SK-N-SH (cell line): ENCODE results near the gene RERG. TPM values are rescaled to one million over a fixed set of nuclear protein-coding genes. Genes with fewer than 3 reads are reported as not detected.

ENCODE experiments used
- CTCF ChIA-PET: fragments of 300-600, 350-600 bp; formaldehyde crosslinking; extraction: SDS; loops from one replicate; lab custom pipeline; 2021; lab: Yijun Ruan, JAX
- POLR2A ChIA-PET: fragments of 350-600 bp; sonication (Branson Sonifier 250); formaldehyde crosslinking; extraction: SDS; loops from one replicate; lab custom pipeline; 2020; ENCODE audit warnings: antibody characterized with exemption, inconsistent platforms; lab: Yijun Ruan, JAX
- DNase-seq: peaks from one replicate; pipeline ENCODE4 v3.0.0; 2012
- H2AFZ ChIP-seq: fragments of 200-600 bp; sonication (generic); 2 replicates; pipeline ENCODE4 v1.8.1; 2016; ENCODE audit warnings: antibody characterized with exemption, mild to moderate bottlenecking, low read depth
- H3F3A ChIP-seq: fragments of 200-600 bp; sonication (generic); replicated peaks from 2 replicates; pipeline ENCODE3; 2016; ENCODE audit warnings: antibody characterized with exemption, mild to moderate bottlenecking; ENCODE audit not compliant: insufficient read depth
- H3K27ac ChIP-seq, 2 experiments: fragments of 200-500 bp in 1 of 2; fragments of 200-600 bp in 1 of 2; sonication (Bioruptor generic) in 1 of 2; sonication (generic), shearing (Covaris generic) in 1 of 2; 2 replicates each; pipeline versions ENCODE4 v1.5.1 to v1.6.1; 2014 to 2016; ENCODE audit warnings: low read depth in 2 of 2, inconsistent platforms in 1 of 2, low read length in 1 of 2, mild to moderate bottlenecking in 1 of 2, mixed read lengths in 1 of 2
- H3K27me3 ChIP-seq: fragments of 200-600 bp; sonication (generic), shearing (Covaris generic); 2 replicates; pipeline ENCODE4 v1.6.1; 2016; ENCODE audit warnings: mixed run types; ENCODE audit not compliant: insufficient read depth
- H3K36me3 ChIP-seq, 2 experiments: fragments of 200-500 bp in 1 of 2; fragments of 200-600 bp in 1 of 2; sonication (Bioruptor generic) in 1 of 2; sonication (generic) in 1 of 2; replicated peaks in 1 of 2; 2 replicates each; pipeline versions ENCODE3 to v1.5.1; 2014 to 2016; ENCODE audit warnings: low read length in 1 of 2, mild to moderate bottlenecking in 1 of 2; ENCODE audit not compliant: insufficient read depth in 2 of 2, control insufficient read depth in 1 of 2
- H3K4me1 ChIP-seq, 2 experiments: fragments of 200-500 bp in 1 of 2; fragments of 200-600 bp in 1 of 2; sonication (Bioruptor generic) in 1 of 2; sonication (generic), shearing (Covaris generic) in 1 of 2; 2 replicates each; pipeline versions ENCODE4 v1.5.1 to v1.6.1; 2014 to 2016; ENCODE audit warnings: low read depth in 1 of 2, low read length in 1 of 2, mixed run types in 1 of 2; ENCODE audit not compliant: insufficient read depth in 2 of 2, control insufficient read depth in 1 of 2
- H3K4me2 ChIP-seq: fragments of 200-600 bp; sonication (generic), shearing (Covaris generic); 2 replicates; pipeline ENCODE4 v1.6.1; 2017; ENCODE audit warnings: mixed run types
- H3K4me3 ChIP-seq, 2 experiments: fragments of 200-500 bp in 1 of 2; fragments of 200-600 bp in 1 of 2; sonication (Bioruptor generic) in 1 of 2; sonication (generic), shearing (Covaris generic) in 1 of 2; 2 replicates each; pipeline versions ENCODE4 v1.5.1 to v1.8.1; 2014 to 2016; ENCODE audit warnings: low read depth in 2 of 2, inconsistent platforms in 1 of 2, low read length in 1 of 2, mild to moderate bottlenecking in 1 of 2, mixed read lengths in 1 of 2, moderate library complexity in 1 of 2
- H3K79me2 ChIP-seq: fragments of 200-600 bp; sonication (generic); 2 replicates; pipeline ENCODE4 v1.8.1; 2017; ENCODE audit warnings: mild to moderate bottlenecking; ENCODE audit not compliant: insufficient read depth
- H3K9ac ChIP-seq: fragments of 200-600 bp; sonication (generic); 2 replicates; pipeline ENCODE4 v1.6.1; 2017; ENCODE audit warnings: mixed run types
- H3K9me2 ChIP-seq: fragments of 200-600 bp; sonication (generic); 2 replicates; pipeline ENCODE4 v1.6.1; 2017; ENCODE audit warnings: mixed run types
- H3K9me3 ChIP-seq: fragments of 200-600 bp; sonication (generic); 2 replicates; pipeline ENCODE4 v1.6.1; 2017; ENCODE audit warnings: mixed run types, mild to moderate bottlenecking, moderate library complexity
- H4K20me1 ChIP-seq: fragments of 200-600 bp; sonication (generic); 2 replicates; pipeline ENCODE4 v1.6.1; 2017; ENCODE audit warnings: mild to moderate bottlenecking, mixed run types; ENCODE audit not compliant: insufficient read depth
- CTCF ChIP-seq: fragments of 200-600 bp; sonication (generic); IDR thresholded peaks from 2 replicates; pipeline ENCODE4 v1.6.1; 2017; ENCODE audit warnings: antibody characterized with exemption, mild to moderate bottlenecking, moderate library complexity
- EP300 ChIP-seq, 2 experiments: IDR thresholded peaks; 2 replicates each; pipeline versions ENCODE4 v1.4.0 to v1.6.1; 2012; ENCODE audit warnings: borderline replicate concordance in 1 of 2, low read depth in 1 of 2, low read length in 1 of 2
- EZH2phosphoT487 ChIP-seq: fragments of 200-600 bp; sonication (generic); IDR thresholded peaks from 2 replicates; pipeline ENCODE4 v1.6.1; 2017; ENCODE audit warnings: low read depth, mixed run types, mild to moderate bottlenecking, antibody characterized with exemption, moderate library complexity, borderline replicate concordance
- GABPA ChIP-seq: IDR thresholded peaks from 2 replicates; pipeline ENCODE4 v1.4.0; 2012; ENCODE audit warnings: low read depth, mild to moderate bottlenecking
- MEF2A ChIP-seq: IDR thresholded peaks from 2 replicates; pipeline ENCODE4 v1.4.0; 2012; ENCODE audit warnings: low read depth, borderline replicate concordance
- NFIC ChIP-seq: IDR thresholded peaks from 2 replicates; pipeline ENCODE4 v1.4.0; 2012; ENCODE audit warnings: borderline replicate concordance
- RCOR1 ChIP-seq: fragments of 150-350 bp; IDR thresholded peaks from 2 replicates; pipeline ENCODE4 v1.6.1; 2017; ENCODE audit warnings: antibody characterized with exemption, low read length
- REST ChIP-seq: IDR thresholded peaks from 2 replicates; pipeline ENCODE4 v1.6.1; 2012; ENCODE audit warnings: mild to moderate bottlenecking, low read depth, low read length, moderate library complexity
- RFX5 ChIP-seq: IDR thresholded peaks from 2 replicates; pipeline ENCODE4 v1.6.1; 2012; ENCODE audit warnings: mild to moderate bottlenecking, improper control_type of control experiment, low read length
- TCF12 ChIP-seq: IDR thresholded peaks from 2 replicates; pipeline ENCODE4 v1.4.0; 2012
- ZBTB33 ChIP-seq: IDR thresholded peaks from 2 replicates; pipeline ENCODE4 v1.4.0; 2012; ENCODE audit warnings: low read depth, borderline replicate concordance
- whole genome bisulfite sequencing: methylation state at CpG from one replicate; pipeline ENCODE4 v1.1.6; 2017; ENCODE audit warnings: low lambda C conversion rate; 5-methylcytosine and 5-hydroxymethylcytosine counted together
- polyA plus RNA-seq, 3 experiments: library from polyadenylated mRNA; depleted of rRNA; stranded (reverse); fragments of >200 nt; gene quantifications; 2 replicates each; pipeline ENCODE4 v1.2.3, GENCODE V29; 2012

RERG gene
- polyA plus RNA-seq, 1 of the 3 experiments (the other 2 are of a cell fraction), result 0.49 TPM

GRCh38 chr12:15184484-15184883 lies 36.7 kb downstream of the RERG start (continued):
- no peak for TF ChIP-seq ZBTB33
- TF ChIP-seq REST, result no peak
- no peak for TF ChIP-seq NFIC

GRCh38 chr12:15183821-15184220 lies 37.4 kb downstream of the RERG start:
- Histone ChIP-seq H3K79me2 (no peaks in the 10 kb centered on the region), H3F3A (no peaks in the 10 kb centered on the region), H3K27me3 (no peaks in the 10 kb centered on the region; the same call in 1 of the 2 replicates), H3K36me3 (no peaks in the 10 kb centered on the region), H3K4me1 (no peaks in the 10 kb centered on the region), H3K4me2 (no peak overlapping the region), H2AFZ (no peak overlapping the region), H3K9ac (no peak overlapping the region), H3K9me2 (no peaks in the 10 kb centered on the region), H3K27ac (no peak overlapping the region), H3K4me3 (no peak overlapping the region), H3K9me3 (no peaks in the 10 kb centered on the region), H4K20me1 (no peaks in the 10 kb centered on the region)
- POLR2A ChIA-PET, result no interaction called here
- TF ChIP-seq GABPA (no peak), TCF12 (no peak), CTCF (no peak), RFX5 (no peak), RCOR1 (no peak), MEF2A (no peak), EZH2phosphoT487 (no peak), EP300 (IDR thresholded peaks at IDR 0.05; ENCODE audit: borderline replicate concordance in 1 of 2, low read depth in 1 of 2, low read length in 1 of 2) (no peak)
- CTCF ChIA-PET, result interaction anchor here (1.2 kb wide), 1 partner anchor 37 kb away, joined by 4 read pairs; the partner anchor contains the start of gene RERG
- DNase-seq, result no peak
- 17% methylated on average over 5 of the region's 5 CpGs for WGBS
